Stimulated activated CD4-positive, alpha-beta T cell treated with anti-CD3 and anti-CD28 coated beads, Interleukin-15, amount 100 ng/mL, for 48 hours (primary cell): Measurements from ENCODE around the gene NFAT5.
"Not testable (repeated sequence)": the region's sequence is repeated elsewhere in the genome, so short reads cannot be mapped to it uniquely, and the experiment has no call there.

Source experiments
- DNase-seq, 2 donors: peaks; one replicate each; pipeline ENCODE4 v3.0.0-alpha.2; 2020; ENCODE audit warnings: low read depth in 2 of 2

NFAT5 gene

DNA sequence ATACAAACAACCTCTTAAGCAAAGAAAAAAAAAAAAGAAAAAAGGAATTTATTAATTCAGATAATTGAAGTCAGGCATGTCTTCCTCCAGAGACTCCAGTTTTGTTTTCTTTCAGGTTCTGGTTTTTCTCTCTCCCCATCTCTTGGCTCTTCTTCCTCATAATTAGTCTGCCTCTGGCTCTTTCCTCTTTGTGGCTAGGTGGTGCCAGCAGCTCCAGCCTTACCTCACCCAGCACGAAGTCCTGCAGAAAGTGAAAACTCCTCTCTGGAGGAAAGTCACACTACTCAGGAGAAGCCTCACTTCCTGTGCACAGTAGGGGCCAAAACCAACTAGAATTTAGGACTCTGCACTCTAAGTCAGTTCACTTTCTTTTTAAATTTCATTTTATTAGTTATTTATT is 10.3 kb upstream of the NFAT5 start:
- no peak for DNase-seq

DNA sequence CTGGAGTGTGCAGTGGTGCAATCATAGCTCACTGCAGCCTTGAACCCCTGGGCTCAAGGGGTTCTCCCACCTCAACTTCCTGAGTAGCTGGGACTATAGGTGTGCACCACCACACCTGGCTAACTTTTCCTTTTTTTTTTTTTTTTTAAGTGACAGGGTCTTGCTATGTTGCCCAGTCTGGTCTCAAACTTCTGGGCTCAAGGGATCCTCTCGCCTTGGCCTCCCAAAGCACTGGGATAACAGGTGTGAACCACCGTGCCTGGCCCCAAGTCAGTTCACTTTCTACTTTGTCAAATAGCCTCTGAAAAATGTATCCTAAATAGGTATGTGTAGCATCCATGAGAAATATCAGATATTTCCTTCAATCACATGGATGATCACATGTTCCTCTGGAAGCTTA is 9.9 kb upstream of the NFAT5 start:
- no peak for DNase-seq

DNA sequence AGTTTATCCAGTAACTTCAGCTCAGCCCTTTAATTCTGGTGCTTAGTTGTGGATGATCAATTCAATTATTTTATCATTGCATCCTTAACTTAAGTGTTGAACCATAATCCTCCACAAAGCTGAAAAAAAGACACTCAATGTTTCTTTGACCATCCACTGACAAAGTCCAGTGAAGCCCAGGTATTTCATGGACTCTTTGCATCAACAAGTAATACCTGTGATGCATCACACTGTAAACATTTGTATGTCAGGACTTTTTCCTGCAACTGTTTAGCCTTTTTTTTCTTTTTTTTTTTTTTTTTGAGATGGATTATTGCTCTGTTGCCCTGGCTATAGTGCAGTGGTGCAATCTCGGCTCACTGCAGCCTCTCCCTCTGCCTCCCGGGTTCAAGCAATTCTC is 6.6 kb upstream of the NFAT5 start:
- DNase-seq, result no peak

DNA sequence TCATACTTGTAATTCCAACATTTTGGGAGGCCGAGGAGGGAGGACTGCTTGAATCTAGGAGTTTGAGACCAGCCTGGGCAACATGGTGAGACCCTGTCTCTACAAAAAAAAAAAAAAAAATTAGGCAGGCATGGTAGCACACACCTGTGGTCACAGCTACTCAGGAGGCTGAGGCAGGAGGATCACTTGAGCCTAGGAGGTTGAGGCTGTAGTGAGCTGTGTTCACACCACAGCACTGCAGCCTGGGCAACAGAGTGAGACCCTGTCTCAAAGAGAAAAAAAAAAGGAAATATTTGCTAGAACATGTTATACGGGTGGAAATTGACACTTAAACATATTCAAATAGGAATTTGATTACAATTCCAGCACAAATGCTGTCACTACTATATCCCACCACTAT is 4.4 kb upstream of the NFAT5 start:
- DNase-seq, result not testable (repeated sequence)

DNA sequence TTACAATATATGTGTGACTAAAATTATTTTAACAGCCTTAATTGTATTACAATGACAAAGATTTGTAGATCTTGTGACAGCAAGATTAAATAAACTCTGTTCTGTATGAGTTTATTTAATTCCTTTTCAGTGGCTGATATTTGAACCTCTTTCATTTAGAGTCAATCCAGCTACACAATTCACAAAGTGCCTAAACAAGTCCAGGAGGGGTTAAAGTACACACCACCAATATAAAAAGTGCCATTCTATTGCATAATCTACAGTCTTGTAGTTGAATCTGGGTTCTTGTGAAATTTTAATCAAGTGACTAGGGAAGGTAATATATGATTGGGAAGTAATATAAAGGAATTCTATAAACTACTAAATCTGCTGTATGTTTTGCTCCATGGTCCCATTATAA is 3.9 kb upstream of the NFAT5 start:
- DNase-seq, result no peak

DNA sequence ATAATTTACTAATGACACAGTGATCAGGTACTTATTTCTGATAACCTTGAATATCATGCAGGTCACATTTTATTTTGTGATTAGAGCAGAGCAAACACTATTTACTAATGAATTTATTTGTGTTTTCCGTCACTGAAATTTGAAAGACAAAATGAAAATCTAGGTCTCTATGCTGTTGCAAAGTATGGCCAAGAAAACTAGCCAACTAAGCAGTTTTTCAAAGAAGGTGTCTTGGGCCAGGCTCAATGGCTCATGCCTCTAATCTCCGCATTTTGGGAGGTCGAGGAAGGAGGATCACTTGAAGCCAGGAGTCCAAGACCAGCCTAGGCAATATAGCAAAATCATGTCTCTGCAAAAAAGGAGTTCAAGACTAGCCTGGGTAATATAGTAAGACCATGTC is 3.0 kb upstream of the NFAT5 start:
- no peak for DNase-seq

DNA sequence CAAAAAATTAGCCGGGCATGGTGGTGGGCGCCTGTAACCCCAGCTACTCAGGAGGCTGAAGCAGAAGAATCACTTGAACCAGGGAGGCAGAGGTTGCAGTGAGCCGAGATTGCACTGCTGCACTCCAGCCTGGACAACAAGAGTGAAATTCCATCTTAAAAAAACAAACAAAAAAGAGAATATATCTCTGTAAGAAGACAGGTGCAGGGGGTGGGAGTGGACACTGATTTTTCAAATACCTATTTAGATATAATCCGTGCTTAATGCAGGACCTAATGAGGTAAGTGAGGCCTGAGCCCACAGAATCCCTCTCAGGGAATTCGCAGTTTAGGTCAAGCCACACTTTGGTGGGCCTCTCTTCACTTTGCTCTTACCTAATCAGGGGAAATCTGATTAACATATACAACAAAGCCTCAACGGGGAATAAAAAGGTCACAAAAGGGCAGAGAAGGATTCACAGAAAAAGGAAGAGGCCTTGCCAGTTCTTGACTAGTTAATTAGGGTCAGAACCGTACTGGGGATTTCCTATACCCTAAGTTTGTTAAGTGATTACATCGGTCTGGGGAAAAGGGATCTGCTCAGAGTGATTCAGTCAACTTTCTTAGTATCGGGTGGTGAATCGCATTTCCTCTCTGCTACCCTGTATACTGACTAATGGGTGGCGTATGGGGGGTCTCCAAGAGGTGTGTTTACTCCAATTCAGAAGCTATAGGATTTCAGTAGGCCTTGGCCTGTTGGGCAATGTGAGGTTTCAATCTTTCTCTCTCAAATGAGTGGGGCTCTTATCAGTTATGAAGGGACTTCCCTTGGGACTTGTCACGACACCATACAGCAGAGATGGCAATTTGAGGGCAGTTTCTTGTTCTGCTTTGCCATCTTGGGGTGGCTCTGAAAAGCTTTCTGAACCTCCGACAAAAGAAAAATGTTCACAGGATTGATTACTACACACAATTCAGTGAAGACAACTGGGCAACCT is 1.9 kb upstream of the NFAT5 start:
- peak; percentile 68 to 69 for DNase-seq

DNA sequence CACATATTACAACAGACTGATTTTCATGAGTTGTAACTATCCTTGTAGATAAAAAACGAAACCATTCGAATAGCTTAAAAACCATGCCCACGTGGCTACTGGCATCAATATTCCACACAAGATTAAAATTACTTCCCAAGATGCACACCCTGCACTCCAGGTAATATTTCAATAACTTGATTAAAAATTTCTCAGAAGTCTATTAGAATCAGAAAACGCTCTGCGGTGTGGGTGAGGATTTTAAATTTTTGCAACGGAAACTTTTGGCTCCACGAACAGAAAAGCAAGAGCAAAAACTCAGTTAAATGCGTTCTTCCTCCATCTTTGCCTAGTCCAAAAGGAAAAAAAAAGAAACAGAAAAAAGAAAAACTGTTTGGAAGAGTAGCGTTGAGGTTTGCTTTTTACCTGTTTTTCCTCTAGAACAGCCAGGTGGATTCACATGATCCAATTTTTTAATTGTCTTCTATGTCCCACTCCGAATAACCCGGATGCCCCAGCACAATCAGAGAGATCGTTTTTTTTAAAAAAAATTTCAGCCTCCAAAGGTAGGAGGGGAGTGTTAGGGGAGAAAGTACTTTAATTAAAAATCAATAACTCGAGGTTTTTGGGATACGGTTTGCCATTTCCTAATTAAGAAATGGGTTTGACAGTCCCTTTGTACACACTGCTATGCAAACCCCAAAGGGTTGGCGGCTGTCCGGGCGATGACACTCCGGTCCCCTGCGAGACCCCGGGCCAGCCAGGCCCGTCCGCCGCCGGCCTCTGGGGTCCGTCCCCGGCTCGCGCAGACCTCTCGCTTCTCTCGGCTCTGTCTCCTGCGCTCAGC is 708 bp upstream of the NFAT5 start:
- no peak for DNase-seq

DNA sequence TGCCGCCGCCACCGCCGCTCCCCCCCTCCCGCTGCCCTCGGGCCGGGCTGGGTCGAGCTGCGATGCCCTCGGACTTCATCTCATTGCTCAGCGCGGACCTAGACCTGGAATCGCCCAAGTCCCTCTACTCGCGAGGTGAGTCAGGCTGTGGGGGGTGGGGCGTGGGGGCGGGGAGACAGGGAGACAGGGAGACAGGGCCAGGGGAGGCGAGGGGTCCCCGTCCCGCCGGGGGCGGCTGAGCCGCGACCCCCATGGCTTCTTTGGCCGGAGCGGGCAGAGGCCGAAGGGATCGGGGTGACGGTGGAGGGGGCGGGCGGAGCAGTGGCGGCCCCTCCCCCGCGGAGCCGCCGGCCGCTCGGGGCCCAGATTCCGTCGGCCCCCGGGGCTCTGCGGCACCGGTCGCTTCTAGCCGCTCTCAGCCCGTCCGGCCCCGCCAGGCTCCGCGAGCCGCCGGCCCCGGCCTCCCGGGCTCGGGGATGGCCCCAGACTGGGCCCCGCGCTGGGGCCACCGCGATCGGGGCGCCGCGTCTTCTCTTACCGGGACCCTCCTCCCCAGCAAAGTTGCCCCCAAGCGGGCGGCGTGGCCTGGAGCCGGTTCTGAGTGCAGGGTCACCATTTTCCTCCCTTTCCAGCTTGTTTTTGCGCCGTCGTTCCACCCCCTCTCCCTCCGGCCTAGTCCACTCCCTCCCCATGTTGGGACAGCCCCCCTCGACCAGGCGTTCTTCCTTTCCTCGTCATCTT is 644 bp downstream of the NFAT5 start:
- DNase-seq, result no peak

DNA sequence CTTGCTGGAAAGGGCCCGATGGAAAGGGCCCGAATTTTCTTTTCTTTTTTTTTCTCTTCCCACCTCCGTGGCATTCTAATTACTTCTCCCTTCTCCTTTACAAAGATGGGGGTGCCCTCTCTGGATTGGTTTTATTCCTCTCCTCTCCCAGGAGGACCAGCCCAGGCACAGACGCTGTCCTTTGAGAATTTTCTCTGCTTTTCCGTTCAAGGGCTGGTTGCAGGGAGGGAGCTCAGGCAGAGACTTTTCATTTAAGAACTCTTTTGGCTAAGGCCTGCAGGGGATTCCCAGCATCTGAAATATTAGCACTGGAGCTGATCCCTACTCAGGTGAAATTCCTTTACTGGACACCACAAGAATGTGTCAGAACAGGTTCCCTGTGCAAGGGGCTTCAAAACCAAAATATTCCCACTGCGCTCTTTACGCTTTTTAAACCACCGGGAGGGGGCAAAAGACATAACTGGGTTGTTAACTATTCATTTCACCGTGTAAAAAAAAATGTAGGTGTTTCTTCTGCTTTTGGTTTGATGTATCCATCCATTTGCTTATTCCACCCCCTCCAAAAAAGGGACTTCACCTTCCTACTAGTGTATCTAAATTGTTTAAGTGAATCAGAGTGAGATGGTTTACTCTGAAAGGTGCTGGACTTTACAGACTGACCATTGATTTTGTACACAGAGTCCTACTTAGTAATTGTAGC is 1.4 kb downstream of the NFAT5 start:
- no peak for DNase-seq

DNA sequence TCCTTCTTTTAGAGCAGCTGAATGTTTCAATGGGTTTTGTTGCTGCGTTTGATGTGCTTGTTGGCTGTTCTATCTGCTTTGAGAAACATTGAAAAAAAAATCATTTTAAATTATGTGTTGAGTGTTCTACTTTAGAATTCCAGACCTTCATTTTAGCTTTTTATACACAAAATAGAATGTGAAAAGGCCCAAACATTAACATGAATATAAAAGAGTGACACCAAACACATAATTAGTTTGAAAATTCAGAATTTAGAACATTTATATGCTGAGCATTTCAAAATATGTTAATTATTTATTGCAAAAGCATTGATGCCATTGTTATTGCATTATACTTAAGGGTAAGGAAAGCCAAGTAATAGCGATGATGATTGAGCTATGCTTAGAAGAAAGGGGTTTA is 2.9 kb downstream of the NFAT5 start:
- no peak for DNase-seq

DNA sequence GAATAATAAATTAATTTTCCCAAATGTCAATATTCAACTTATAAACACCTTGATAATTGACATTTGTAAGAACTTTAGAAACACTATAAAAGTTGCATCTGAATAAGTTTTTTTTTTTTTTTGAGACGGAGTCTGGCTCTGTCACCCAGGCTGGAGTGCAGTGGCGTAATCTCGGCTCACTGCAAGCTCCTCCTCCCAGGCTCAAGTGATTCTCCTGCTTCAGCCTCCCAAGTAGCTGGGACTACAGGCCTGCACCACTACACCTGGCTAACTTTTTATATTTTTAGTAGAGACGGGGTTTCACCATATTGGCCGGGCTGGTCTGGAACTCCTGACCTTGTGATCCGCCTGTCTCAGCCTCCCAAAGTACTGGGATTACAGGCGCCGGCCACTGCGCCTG is 13.0 kb downstream of the NFAT5 start:
- not testable (repeated sequence) for DNase-seq

DNA sequence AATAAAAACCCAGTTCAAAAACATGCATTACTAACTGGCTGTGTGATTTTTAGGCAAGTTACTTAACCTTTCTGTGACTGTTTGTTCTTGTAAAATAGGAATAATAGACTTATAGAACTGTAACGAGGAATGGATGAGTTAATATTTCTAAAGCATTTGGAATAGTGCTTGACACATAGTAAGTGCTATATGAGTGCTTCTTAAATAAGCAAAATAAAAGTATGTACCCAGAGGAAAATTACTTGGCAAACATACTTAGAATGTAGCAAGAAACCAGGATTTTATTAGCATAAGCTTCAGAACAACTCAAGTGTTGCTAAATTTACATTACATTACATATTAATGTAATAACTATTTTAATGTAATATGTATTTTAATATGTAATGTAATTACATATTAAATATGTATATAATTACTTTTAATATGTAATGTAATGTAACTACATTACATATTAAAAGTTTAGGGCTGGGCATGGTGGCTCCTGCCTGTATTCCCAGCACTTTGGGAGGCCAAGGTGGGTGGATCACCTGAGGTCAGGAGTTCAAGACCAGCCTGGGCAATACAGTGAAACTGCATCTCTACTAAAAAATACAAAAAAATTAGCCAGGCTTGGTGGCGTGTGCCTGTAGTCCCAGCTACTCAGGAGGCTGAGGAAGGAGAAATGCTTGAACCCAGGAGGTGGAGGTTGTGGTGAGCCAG is 14.2 kb downstream of the NFAT5 start:
- DNase-seq, result no peak

DNA sequence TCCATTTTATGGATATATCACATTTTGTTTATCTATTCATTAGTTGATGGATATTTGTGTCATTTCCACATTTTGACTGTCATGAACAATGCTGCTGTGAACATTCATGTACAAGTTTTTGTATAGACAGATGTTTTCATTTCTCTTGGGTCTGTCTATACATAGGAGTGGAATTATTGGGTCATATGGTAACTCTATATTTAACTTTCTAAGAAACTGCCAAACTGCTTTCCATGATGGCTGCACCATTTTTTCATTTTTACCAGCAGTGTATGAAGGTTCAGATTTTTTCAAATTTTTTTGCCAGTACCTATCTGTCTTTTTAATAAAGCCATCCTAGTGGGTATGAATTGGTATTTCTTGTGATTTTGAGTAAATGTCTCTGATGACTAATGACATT is 15.5 kb downstream of the NFAT5 start:
- DNase-seq, result no peak

DNA sequence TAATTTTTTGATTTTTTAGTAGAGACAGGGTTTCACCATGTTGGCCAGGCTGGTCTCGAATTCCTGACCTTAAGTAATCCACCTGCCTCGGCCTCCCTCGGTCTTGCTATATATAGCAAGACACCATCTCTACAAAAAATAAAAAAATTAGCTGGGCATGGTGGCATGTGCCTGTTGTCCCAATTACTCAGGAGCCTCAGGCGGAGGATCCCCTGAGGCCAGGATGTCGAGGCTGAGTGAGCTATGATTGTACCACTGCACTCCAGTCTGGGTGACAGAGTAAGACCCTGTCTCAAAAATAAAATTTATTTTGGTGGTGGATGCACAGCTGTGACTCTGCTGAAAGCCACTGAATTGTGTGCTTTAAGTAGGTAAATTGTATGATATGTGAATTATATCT is 18.7 kb downstream of the NFAT5 start:
- DNase-seq, result not testable (repeated sequence)

DNA sequence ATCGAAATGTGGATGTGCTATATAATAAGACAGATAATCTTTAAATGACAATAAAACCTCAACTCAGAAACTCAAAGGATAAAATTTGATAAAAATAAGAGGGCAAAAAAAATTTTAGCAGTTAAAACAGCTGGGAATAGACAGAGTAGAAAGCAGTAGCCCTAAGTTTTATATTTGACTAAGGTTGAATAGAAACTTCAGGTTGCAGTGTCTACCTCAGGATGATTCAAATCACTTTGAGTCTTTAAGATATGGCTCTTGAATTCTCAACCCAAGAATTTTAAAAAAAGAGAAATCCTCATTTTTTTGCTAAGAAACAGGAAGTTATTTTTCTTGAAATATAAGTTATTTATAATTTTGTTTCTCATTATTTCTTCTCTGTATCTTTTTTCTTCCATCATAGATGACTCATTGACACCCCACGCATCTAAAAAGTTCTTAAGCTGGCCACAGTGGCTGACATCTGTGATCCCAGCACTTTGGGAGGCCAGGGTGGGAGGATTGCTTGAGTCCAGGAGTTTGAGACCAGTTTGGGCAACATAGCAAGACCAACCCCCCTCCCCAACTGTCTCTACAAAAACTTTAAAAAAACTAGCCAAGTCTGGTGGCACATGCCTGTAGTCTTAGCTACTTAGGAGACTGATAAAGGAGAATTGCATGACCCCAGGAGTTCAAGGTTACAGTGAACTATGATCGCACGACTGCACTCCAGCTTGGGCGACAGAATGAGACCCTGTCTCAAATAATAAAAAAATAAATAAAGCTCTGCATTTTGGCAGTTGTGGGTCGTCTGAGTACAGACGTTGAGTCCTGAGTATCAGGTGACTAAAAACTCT is 23.9 kb downstream of the NFAT5 start:
- no peak for DNase-seq

DNA sequence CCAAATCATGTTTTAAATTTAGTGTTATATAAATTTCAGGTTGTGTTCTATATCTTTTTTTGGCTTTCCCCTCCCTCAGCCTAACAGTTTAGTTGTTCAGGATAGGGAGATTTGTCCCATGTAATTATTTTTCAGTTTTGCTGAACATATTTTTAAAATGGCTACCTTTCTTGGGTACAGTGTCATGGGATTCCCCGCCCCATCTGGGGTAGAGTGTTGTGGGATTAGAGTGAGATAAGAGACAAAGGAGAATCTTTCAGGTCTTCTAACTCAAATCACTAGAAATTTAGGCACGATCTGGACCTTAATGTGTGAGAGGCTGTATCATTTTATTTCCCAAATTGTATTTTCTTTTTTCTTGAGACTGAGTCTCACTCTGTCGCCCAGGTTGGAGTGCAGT is 24.8 kb downstream of the NFAT5 start:
- no peak for DNase-seq

DNA sequence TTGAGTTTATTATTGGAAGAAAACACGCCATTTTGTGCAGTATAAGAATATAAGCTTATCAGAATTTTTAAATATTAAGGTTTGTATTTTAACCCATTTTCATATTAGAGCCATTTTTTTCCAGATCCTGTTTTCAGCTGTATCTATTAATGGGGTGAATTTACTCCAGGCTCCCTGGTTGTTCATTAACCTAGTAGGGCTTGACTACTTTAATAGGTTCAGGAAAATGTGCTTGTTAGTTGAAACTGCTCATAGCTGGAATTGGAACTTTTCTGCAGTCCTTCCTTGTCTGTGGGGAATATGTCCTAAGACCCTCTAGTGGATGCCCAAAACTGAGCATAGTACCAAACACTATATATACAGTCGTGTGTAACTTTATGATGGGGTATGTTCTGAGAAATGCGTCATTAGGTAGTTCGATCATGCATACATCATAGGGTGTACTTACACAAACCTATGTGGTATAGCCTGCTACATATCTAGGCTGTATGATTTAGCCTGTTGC is 28.0 kb downstream of the NFAT5 start:
- DNase-seq, result no peak

DNA sequence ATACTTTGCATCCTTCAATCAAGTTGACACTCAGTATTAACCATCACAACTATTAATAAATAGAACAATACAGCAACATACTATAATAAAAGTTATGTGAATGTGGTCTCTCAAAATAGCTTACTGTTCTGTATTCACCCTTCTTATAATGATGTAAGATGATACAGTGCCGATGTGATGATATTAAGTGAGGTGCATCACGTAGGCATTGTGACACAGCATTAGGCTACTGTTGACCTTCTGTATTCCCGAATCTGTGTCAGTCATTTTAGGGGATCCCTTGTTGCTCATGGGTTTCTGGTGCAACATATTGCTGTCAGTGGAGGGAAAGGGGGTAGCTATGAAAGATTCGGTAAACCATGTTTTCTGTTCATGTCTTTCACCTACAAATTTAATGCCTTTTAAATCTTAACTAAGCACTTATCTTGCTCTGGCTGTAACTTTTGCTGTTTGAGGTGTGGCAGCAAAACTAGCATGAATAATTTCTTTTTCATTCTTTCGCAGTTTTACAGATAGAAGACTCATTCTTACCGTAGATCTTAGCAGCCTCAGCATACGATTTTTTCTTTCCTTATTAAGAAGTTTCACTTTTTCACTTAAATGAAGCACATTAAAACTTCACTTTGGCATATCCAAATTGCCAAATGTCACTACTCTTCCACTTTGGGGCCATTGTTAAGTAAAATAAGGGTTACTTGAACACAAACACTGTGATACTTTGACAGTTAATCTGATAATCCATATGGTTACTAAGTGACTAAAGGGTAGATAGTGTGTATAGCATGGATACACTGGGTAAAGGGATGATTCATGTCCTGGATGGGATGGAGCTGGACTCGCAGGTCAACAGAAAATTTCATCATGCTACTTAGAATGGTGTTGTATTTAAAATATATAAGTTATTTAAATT is 29.6 kb downstream of the NFAT5 start:
- no peak for DNase-seq
